Measurements from ENCODE around the gene CFAP74.

The CFAP74 gene

DNA sequence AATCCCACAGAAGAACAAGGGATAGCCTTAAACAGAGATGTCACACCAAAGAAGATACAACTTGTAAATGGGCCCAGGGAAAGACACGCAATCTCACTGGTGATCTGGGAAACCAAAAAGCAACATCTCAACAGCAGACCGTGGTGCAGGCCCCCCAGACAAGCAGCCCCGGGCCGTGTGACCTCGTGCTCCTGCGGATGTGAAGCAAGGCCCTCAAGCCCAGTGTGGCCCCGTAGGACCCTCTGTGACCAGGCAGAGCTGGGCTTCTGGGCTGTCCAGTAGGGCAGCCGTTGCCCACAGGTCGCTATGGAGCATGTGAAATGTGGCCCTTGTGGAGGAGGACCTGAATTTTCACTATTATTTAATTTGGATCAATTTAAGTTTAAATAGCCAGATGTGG lies 49.6 kb downstream of the CFAP74 start:
- no peaks in the 10 kb centered on the region for H3K4me1 ChIP-seq (ENCODE audit: insufficient read depth, low read length)
- no peak overlapping the region for H3K9ac ChIP-seq (ENCODE audit: low read depth, low read length)
- no peaks in the 10 kb centered on the region for H3K27me3 ChIP-seq (ENCODE audit: insufficient read depth, low read length)
- 92% methylated on average over 9 of the region's 9 CpGs for WGBS
- no peak overlapping the region for H3K4me3 ChIP-seq (ENCODE audit: low read length)
- H3K27ac ChIP-seq (ENCODE audit: low read depth, low read length): no peak overlapping the region
- H3K36me3 ChIP-seq (ENCODE audit: insufficient read depth, low read length): no peaks in the 10 kb centered on the region
- no peaks in the 10 kb centered on the region for H3K9me3 ChIP-seq (ENCODE audit: insufficient read depth, low read depth, low read length)

DNA sequence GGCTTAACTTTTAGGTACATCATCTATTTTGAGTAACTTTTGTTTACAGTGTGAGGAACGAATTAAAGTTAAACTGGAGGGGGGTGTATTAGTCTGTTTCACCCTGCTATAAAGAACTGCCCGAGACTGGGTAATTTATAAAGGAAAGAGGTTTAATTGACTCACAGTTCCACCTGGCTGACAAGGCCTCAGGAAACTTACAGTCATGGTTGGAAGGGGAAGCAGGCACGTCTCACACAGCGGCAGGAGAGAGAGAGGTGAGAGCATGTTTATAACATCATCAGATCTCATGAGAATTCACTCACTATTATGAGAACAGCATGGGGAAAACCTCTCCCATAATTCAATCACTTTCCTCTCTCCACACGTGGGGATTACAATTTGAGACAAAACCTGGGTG lies 52.6 kb downstream of the CFAP74 start:
- Histone ChIP-seq H3K4me1 (ENCODE audit: insufficient read depth, low read length) (no peaks in the 10 kb centered on the region), H3K9me3 (ENCODE audit: insufficient read depth, low read depth, low read length) (no peaks in the 10 kb centered on the region), H3K4me3 (ENCODE audit: low read length) (no peak overlapping the region), H3K27ac (ENCODE audit: low read depth, low read length) (no peak overlapping the region), H3K36me3 (ENCODE audit: insufficient read depth, low read length) (no peaks in the 10 kb centered on the region), H3K9ac (ENCODE audit: low read depth, low read length) (no peak overlapping the region), H3K27me3 (ENCODE audit: insufficient read depth, low read length) (no peaks in the 10 kb centered on the region)
- WGBS: 88% methylated on average over 5 of the region's 5 CpGs

DNA sequence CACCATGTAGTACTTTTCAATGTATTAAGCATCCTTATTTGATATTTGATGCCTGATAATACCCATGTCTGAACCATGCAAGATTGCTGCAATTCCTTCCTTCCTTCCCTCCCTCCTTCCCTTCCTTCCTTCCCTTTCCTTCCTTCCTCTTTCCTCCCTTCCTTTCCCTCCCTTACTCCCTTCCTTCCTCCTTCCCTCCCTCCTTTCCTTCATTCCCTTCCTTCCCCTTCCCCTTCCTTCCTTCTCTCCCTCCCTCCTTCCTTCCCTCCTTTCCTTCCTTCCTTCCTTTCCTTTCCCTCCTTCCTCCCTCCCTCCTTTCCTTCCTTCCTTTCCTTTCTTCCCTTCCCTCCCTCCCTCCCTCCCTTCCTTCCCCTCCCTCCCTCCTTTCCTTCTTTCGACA lies 54.8 kb downstream of the CFAP74 start:
- Histone ChIP-seq H3K27ac (ENCODE audit: low read depth, low read length) (no peak overlapping the region), H3K9ac (ENCODE audit: low read depth, low read length) (no peak overlapping the region), H3K4me1 (ENCODE audit: insufficient read depth, low read length) (no peaks in the 10 kb centered on the region), H3K4me3 (ENCODE audit: low read length) (no peak overlapping the region), H3K27me3 (ENCODE audit: insufficient read depth, low read length) (no peaks in the 10 kb centered on the region), H3K36me3 (ENCODE audit: insufficient read depth, low read length) (no peaks in the 10 kb centered on the region), H3K9me3 (ENCODE audit: insufficient read depth, low read depth, low read length) (no peaks in the 10 kb centered on the region)
- 59% methylated on average over 1 of the region's 1 CpG for WGBS

DNA sequence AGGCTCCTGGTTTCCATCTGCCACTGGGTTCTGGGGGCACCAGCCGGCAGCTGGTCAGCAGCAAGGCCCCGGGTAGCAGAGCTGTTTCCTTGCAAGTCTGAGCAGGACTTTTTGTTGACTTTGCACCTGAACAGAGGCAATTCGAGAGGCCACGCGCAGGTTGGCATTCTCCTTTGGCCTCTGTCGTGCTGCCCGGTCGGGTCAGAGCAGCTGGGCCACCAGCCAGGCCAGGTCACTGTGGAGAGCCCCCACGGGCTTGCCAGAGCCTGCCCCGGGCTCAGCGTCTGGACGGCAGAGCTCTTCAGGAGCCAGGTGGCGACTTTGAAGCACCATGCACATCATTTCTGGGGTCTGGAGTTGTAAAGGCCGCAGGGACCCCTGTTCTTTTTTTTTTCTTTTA lies 56.1 kb downstream of the CFAP74 start:
- no peaks in the 10 kb centered on the region for H3K9me3 ChIP-seq (ENCODE audit: insufficient read depth, low read depth, low read length)
- no peak overlapping the region for H3K9ac ChIP-seq (ENCODE audit: low read depth, low read length)
- no peak overlapping the region for H3K4me3 ChIP-seq (ENCODE audit: low read length)
- no peak overlapping the region for H3K27ac ChIP-seq (ENCODE audit: low read depth, low read length)
- H3K36me3 ChIP-seq (ENCODE audit: insufficient read depth, low read length): no peaks in the 10 kb centered on the region
- H3K27me3 ChIP-seq (ENCODE audit: insufficient read depth, low read length): no peaks in the 10 kb centered on the region
- no peaks in the 10 kb centered on the region for H3K4me1 ChIP-seq (ENCODE audit: insufficient read depth, low read length)
- WGBS: 84% methylated on average over 14 of the region's 14 CpGs

DNA sequence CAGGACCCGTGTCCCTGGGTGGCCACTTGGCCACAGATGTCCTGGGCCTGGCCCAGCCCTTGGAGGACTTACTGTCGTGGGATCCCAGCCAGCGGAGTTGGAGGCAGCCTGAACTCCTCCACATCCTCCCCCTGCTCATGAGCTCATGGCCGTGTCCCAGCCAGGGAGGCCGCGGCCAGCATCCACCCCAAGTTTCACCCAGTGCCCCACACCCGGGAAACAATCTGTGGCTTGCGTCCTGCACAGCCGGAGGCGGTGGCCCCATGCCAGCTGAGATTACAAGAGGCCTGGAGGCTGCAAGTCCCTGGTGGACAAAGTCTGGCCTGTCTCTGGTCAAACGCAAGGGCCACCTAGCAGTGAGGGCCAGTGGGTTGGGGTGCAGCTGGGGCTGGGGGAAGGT lies 57.0 kb downstream of the CFAP74 start:
- no peaks in the 10 kb centered on the region for H3K27me3 ChIP-seq (ENCODE audit: insufficient read depth, low read length)
- no peaks in the 10 kb centered on the region for H3K4me1 ChIP-seq (ENCODE audit: insufficient read depth, low read length)
- no peaks in the 10 kb centered on the region for H3K9me3 ChIP-seq (ENCODE audit: insufficient read depth, low read depth, low read length)
- no peak overlapping the region for H3K4me3 ChIP-seq (ENCODE audit: low read length)
- H3K36me3 ChIP-seq (ENCODE audit: insufficient read depth, low read length): no peaks in the 10 kb centered on the region
- no peak overlapping the region for H3K27ac ChIP-seq (ENCODE audit: low read depth, low read length)
- 88% methylated on average over 11 of the region's 11 CpGs for WGBS
- H3K9ac ChIP-seq (ENCODE audit: low read depth, low read length): no peak overlapping the region

DNA sequence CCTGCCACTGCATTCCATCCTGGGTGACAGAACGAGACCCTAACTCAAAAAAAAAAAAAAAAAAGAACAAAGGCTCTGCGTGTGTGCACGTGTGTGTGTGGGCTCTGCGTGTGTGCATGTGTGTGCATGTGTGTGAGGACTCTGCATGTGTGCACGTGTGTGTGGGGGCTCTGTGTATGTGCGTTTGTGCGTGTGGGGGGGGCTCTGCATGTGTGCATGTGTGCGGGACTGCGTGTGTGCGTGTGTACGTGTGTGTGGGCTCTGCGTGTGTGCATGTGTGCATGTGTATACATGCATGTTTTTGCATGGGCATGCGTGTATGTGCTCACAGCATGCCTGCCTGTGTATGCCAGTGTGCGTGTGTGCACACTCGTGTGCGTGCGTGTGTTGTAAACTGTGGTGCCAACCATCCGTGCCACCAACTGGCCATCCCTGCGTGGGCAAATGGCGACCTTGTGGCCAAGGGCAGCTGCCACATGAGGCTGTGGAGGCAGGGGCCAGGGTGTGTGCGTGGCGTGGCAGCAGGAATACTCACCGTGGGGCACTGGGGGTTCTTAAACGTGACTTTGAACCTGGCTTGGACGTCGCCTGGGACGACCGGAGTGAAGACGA lies 57.7 kb downstream of the CFAP74 start:
- H3K4me3 ChIP-seq (ENCODE audit: low read length): no peak overlapping the region
- no peaks in the 10 kb centered on the region for H3K4me1 ChIP-seq (ENCODE audit: insufficient read depth, low read length)
- 92% methylated on average over 29 of the region's 29 CpGs for WGBS
- H3K27me3 ChIP-seq (ENCODE audit: insufficient read depth, low read length): no peaks in the 10 kb centered on the region
- H3K9ac ChIP-seq (ENCODE audit: low read depth, low read length): no peak overlapping the region
- no peaks in the 10 kb centered on the region for H3K9me3 ChIP-seq (ENCODE audit: insufficient read depth, low read depth, low read length)
- no peak overlapping the region for H3K27ac ChIP-seq (ENCODE audit: low read depth, low read length)
- no peaks in the 10 kb centered on the region for H3K36me3 ChIP-seq (ENCODE audit: insufficient read depth, low read length)

DNA sequence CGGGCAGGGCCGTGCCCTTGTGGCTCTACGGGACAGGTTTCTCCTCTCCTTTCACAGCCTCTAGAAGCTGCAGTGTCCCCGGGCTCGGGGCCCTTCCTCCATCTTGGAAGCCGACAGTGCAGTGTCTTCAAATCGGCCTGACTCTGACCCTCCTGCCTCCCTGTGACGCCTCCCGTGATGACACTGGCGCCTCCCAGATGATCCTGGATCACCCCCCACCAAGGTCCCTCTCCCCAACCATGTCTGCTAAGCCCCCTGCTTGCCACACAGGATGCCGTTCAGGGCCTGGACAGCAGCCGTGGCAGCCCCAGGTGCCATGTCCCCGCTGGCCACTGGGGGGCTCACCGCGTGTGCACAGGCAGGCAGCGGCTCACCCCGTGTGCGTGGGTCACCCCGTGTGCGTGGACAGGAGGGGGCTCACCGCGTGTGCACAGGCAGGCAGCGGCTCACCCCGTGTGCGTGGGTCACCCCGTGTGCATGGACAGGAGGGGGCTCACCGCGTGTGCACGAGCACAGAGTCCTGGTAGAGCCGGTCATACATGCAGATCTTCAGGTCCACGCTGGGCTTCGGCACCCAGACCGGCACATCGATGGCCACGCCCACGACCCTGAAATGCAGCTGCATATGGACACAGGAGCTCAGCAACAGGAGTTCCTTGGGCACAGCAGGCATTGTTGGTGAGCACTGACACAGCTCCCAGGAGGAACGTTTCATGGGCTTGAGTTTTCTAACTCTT lies 59.6 kb downstream of the CFAP74 start:
- Histone ChIP-seq H3K9ac (ENCODE audit: low read depth, low read length) (no peak overlapping the region), H3K4me3 (ENCODE audit: low read length) (peak overlapping the region; percentile 48), H3K4me1 (ENCODE audit: insufficient read depth, low read length) (no peaks in the 10 kb centered on the region), H3K36me3 (ENCODE audit: insufficient read depth, low read length) (no peaks in the 10 kb centered on the region), H3K27me3 (ENCODE audit: insufficient read depth, low read length) (no peaks in the 10 kb centered on the region), H3K27ac (ENCODE audit: low read depth, low read length) (no peak overlapping the region), H3K9me3 (ENCODE audit: insufficient read depth, low read depth, low read length) (no peaks in the 10 kb centered on the region)
- WGBS: 24% methylated on average over 37 of the region's 37 CpGs

DNA sequence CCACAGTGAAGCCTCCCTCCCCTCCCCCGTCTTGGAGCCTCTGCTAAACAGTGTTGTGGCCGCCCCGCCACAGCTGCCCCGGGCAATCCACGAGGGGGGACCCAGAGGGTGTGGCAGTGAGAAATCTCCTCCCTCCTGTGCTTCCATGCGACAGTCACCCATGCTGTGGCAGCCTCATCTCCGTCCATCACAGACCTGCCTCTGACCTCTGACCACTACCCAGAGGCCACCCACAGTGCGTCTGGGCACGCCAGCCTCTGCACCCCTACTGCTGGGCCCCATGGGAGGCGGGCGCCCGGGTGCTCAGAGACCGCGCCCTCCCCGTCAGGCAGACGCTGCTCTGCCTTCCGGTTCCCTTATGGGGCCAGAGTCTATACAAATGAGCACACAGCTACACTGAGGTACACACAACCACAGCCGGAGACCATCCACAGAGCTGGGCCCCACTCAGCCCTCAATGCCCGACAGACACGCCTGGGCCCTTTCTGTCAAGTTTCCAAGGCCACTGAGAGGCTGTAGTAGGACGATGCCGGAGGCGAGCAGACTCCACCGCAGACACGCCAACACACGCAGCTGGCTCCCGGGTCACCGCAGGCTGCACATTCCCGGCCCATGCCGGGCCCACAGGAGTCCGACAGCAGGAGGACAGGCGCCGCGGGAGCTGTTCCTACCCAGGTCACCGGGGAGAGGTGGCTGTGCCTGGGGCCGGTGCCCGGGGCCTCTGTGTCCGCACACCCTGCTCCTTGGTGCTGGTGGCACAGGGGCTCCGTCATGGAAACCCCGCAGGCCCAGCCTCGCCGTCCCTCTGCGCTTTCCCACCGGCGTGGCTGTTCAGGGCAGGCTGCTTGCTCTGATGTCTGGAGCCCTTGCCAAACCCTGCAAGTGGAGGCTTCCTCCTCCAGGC lies 60.6 kb downstream of the CFAP74 start:
- no peaks in the 10 kb centered on the region for H3K9me3 ChIP-seq (ENCODE audit: insufficient read depth, low read depth, low read length)
- no peak overlapping the region for H3K27ac ChIP-seq (ENCODE audit: low read depth, low read length)
- H3K4me1 ChIP-seq (ENCODE audit: insufficient read depth, low read length): no peaks in the 10 kb centered on the region
- WGBS: 94% methylated on average over 45 of the region's 45 CpGs
- H3K36me3 ChIP-seq (ENCODE audit: insufficient read depth, low read length): no peaks in the 10 kb centered on the region
- H3K4me3 ChIP-seq (ENCODE audit: low read length): no peak overlapping the region
- no peak overlapping the region for H3K9ac ChIP-seq (ENCODE audit: low read depth, low read length)
- H3K27me3 ChIP-seq (ENCODE audit: insufficient read depth, low read length): no peaks in the 10 kb centered on the region

DNA sequence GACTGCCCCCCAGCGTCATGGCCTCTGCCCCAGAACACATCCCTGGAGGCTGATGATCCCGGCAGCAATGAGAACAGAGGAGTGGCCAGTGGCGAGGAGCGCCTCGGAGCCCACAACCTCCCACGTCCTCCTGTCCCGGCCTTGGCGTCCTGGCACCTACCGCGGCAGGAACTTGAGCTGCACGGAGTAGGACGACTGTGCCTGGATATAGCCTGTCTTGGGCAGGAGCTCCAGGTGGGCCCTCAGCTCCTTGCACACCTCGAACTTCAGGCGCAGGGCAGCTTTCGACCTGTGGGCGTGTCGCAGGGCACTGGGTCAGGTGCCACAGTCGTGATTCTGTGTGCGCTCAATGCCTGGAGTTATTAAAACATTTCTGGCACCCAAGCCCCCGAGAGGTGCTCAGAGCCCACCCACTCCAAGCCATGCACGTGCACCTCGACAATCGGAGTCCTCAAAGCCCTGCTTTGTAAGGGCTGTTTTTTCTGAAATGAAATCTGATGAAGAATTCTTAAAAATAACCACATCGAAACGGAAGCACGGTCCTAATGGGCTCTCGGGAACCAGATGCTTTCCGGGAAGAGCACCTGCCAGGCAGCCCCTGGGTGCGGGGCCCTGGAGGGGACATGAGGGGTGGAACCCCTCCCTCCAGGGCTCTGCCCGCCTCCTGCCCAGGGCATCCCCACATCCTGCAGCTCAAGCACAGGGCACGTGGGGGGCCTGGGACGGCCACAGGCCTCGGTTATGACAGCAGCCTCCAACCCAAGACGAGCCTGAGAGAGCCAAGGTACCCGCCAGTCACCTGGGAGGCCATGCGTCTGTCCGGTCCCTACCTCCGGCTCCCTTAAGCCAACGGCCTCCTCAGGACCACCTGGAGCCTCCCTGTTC lies 61.5 kb downstream of the CFAP74 start:
- no peaks in the 10 kb centered on the region for H3K36me3 ChIP-seq (ENCODE audit: insufficient read depth, low read length)
- H3K27ac ChIP-seq (ENCODE audit: low read depth, low read length): no peak overlapping the region
- H3K9me3 ChIP-seq (ENCODE audit: insufficient read depth, low read depth, low read length): no peaks in the 10 kb centered on the region
- WGBS: 88% methylated on average over 39 of the region's 39 CpGs
- no peaks in the 10 kb centered on the region for H3K4me1 ChIP-seq (ENCODE audit: insufficient read depth, low read length)
- H3K27me3 ChIP-seq (ENCODE audit: insufficient read depth, low read length): no peaks in the 10 kb centered on the region
- no peak overlapping the region for H3K4me3 ChIP-seq (ENCODE audit: low read length)
- H3K9ac ChIP-seq (ENCODE audit: low read depth, low read length): no peak overlapping the region

DNA sequence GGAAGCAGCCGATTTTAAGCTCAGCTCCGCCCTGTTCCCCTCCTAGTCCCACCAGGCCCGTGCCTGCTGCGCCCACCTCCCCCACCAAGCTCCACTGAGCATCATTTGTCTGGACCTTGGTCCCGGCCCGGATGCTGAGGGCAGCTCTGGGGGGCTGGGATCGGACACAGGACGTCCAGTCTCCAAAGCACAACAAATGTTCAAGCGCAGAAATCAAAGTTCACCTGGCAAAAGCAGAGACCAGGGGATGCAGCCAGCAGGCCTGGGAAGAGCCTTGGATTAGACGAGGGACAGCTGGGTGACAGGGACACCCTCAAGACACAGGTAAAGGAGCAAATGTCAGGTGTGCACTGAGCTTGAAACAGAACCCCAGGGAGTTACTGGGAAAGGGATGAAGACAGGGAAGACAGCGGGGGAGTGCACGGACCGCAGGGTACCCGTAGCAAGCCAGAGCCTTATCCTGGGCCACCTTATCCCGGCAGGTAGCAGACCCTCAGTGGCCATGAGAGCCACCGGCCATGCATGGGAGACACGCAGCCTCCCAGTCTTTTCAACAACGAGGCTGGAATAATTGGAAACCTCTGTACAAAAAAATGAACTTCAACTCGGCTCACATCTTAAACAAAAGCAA lies 62.3 kb downstream of the CFAP74 start:
- no peaks in the 10 kb centered on the region for H3K4me1 ChIP-seq (ENCODE audit: insufficient read depth, low read length)
- 86% methylated on average over 19 of the region's 19 CpGs for WGBS

More for the DNA sequence above, 62.3 kb downstream of the CFAP74 start:
- H3K27me3 ChIP-seq (ENCODE audit: insufficient read depth, low read length): no peaks in the 10 kb centered on the region
- no peak overlapping the region for H3K4me3 ChIP-seq (ENCODE audit: low read length)
- H3K36me3 ChIP-seq (ENCODE audit: insufficient read depth, low read length): no peaks in the 10 kb centered on the region
- no peak overlapping the region for H3K27ac ChIP-seq (ENCODE audit: low read depth, low read length)
- H3K9me3 ChIP-seq (ENCODE audit: insufficient read depth, low read depth, low read length): no peaks in the 10 kb centered on the region
- H3K9ac ChIP-seq (ENCODE audit: low read depth, low read length): no peak overlapping the region
